KMS-11 (cell line): ENCODE data around the gene CNTLN.
"Not testable (repeated sequence)": the region's sequence is repeated elsewhere in the genome, so short reads cannot be mapped to it uniquely, and the experiment has no call there.

Experiments used
- H2AFZ ChIP-seq: fragments of 200-600 bp; sonication (generic); 2 replicates; pipeline ENCODE4 v1.6.1; 2016; ENCODE audit warnings: antibody characterized with exemption, mixed run types, low read depth
- H3K27ac ChIP-seq: fragments of 200-600 bp; sonication (generic); 2 replicates; pipeline ENCODE4 v1.6.1; 2016; ENCODE audit warnings: mild to moderate bottlenecking, mixed run types
- H3K27me3 ChIP-seq: fragments of 200-600 bp; sonication (generic); 2 replicates; pipeline ENCODE4 v1.6.1; 2017; ENCODE audit warnings: mild to moderate bottlenecking, low read depth, mixed run types, moderate library complexity; ENCODE audit not compliant: insufficient read depth
- H3K36me3 ChIP-seq: fragments of 200-600 bp; sonication (generic); 2 replicates; pipeline ENCODE4 v1.6.1; 2017; ENCODE audit warnings: mild to moderate bottlenecking, mixed run types; ENCODE audit not compliant: insufficient read depth
- H3K4me1 ChIP-seq: fragments of 200-600 bp; sonication (generic); 2 replicates; pipeline ENCODE4 v1.6.1; 2016; ENCODE audit warnings: mild to moderate bottlenecking, low read depth, mixed run types; ENCODE audit not compliant: poor library complexity, severe bottlenecking
- H3K4me2 ChIP-seq: fragments of 200-600 bp; sonication (generic); 2 replicates; pipeline ENCODE4 v1.7.0; 2016; ENCODE audit warnings: mild to moderate bottlenecking, mixed run types
- H3K4me3 ChIP-seq: fragments of 200-600 bp; sonication (generic); IDR thresholded peaks from 2 replicates; pipeline ENCODE4 v1.6.1; 2017; ENCODE audit warnings: low read depth, low read length, mixed read lengths; ENCODE audit not compliant: insufficient read depth
- H3K79me2 ChIP-seq: fragments of 200-600 bp; sonication (generic); 2 replicates; pipeline ENCODE4 v1.6.1; 2016; ENCODE audit warnings: low read depth, mixed run types; ENCODE audit not compliant: insufficient read depth
- H3K9ac ChIP-seq: fragments of 200-600 bp; sonication (generic); 2 replicates; pipeline ENCODE4 v1.6.1; 2016; ENCODE audit warnings: mild to moderate bottlenecking, mixed run types
- H4K20me1 ChIP-seq: fragments of 200-600 bp; sonication (generic); 2 replicates; pipeline ENCODE4 v1.6.1; 2016; ENCODE audit warnings: mild to moderate bottlenecking, mixed run types; ENCODE audit not compliant: insufficient read depth
- CTCF ChIP-seq: fragments of 200-600 bp; sonication (generic); conservative IDR thresholded peaks from 2 replicates; pipeline ENCODE4 v1.6.1; 2017; ENCODE audit warnings: low read depth, mild to moderate bottlenecking, antibody characterized with exemption, low read length, moderate library complexity, mixed read lengths

The CNTLN gene

GRCh38 chr9:17380126-17380861 lies 245.5 kb downstream of the CNTLN start:
- Histone ChIP-seq H4K20me1 (no peaks in the 10 kb centered on the region), H3K4me2 (no peak overlapping the region), H3K36me3 (no peaks in the 10 kb centered on the region), H3K4me1 (no peaks in the 10 kb centered on the region), H3K27ac (no peak overlapping the region), H3K79me2 (no peaks in the 10 kb centered on the region), H3K27me3 (no peaks in the 10 kb centered on the region), H2AFZ (no peak overlapping the region), H3K9ac (no peak overlapping the region), H3K4me3 (no peak overlapping the region)
- TF ChIP-seq CTCF, result no peak

DNA sequence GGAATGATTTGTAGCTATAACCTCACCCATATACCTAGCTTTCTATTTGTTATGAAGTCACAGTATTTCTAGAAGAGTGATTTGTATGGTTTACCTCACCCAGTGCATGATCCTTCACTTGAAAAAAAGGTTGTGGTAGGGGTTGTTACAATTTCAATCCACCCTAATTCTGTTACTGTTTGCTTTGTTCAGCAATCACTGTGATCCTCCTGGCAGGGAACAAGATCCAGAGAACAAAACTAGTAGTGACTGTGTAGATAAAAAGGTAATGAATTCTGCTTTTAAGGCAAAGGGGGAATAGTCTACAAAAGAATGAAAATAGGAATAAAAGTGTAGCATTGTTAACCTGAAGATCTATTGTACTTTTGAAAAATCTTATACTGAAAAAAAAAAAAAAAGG lies 252.7 kb downstream of the CNTLN start:
- Histone ChIP-seq H3K27ac (no peak overlapping the region), H3K4me3 (no peak overlapping the region), H3K4me1 (no peaks in the 10 kb centered on the region), H3K27me3 (no peaks in the 10 kb centered on the region), H3K79me2 (no peaks in the 10 kb centered on the region), H2AFZ (no peak overlapping the region), H3K36me3 (no peaks in the 10 kb centered on the region), H4K20me1 (no peaks in the 10 kb centered on the region), H3K4me2 (no peak overlapping the region), H3K9ac (no peak overlapping the region)
- no peak for TF ChIP-seq CTCF

DNA sequence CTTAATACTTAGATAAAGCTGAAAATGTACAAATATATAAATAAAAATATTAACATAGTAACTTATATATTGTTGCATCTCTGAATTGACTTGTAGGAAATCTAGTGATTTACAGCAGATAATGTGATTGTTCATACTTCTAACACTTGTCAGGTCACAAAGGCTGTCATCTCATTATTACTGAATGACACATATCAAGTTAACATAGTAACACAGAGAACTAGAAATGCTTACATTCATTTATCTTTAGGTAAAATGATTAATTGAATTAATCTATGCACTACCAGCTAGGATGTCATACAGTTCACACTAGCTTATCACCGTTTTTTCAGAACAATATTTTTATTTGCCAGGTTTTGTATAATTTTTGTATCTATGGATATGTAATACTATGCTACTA lies 254.2 kb downstream of the CNTLN start:
- H2AFZ ChIP-seq, result no peak overlapping the region
- no peaks in the 10 kb centered on the region for H3K36me3 ChIP-seq
- no peak overlapping the region for H3K4me3 ChIP-seq
- TF ChIP-seq CTCF, result no peak
- no peak overlapping the region for H3K9ac ChIP-seq
- no peaks in the 10 kb centered on the region for H3K4me1 ChIP-seq
- no peaks in the 10 kb centered on the region for H4K20me1 ChIP-seq
- no peak overlapping the region for H3K27ac ChIP-seq
- no peaks in the 10 kb centered on the region for H3K79me2 ChIP-seq
- no peak overlapping the region for H3K4me2 ChIP-seq
- no peaks in the 10 kb centered on the region for H3K27me3 ChIP-seq

DNA sequence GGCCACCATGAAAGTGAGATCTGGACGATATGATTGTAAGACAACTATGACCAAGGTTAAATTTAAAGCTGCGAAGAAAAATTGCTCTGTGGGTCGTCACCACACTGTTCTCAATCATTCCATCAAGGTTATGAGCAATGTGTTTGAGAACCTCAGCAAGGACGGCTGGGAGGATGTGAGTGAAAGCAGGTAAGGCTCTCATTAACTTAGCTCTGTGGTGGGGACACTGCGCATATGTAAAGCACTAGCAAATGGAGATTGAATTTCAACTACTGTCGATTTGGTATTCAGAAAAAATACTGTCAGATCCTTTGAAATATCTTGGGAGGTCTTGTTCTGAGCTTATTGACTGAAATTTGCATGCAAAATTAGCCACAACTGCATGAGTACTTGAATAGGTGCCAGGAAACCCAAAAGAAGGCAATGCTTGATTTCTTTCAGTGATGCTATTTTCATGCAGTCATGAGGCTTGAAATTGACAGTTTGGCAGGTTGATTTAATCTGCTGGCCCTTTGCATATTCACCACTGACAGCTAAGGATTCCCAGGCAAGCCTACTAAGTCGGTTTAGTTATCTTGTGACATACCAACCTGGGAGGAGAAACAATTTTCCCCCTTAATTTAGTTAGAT lies 260.2 kb downstream of the CNTLN start:
- Histone ChIP-seq H3K27me3 (no peaks in the 10 kb centered on the region), H3K79me2 (no peaks in the 10 kb centered on the region), H3K4me3 (no peak overlapping the region), H3K36me3 (no peaks in the 10 kb centered on the region), H4K20me1 (no peaks in the 10 kb centered on the region), H2AFZ (no peak overlapping the region), H3K27ac (no peak overlapping the region), H3K4me1 (no peaks in the 10 kb centered on the region), H3K4me2 (no peak overlapping the region), H3K9ac (no peak overlapping the region)
- TF ChIP-seq CTCF, result no peak

DNA sequence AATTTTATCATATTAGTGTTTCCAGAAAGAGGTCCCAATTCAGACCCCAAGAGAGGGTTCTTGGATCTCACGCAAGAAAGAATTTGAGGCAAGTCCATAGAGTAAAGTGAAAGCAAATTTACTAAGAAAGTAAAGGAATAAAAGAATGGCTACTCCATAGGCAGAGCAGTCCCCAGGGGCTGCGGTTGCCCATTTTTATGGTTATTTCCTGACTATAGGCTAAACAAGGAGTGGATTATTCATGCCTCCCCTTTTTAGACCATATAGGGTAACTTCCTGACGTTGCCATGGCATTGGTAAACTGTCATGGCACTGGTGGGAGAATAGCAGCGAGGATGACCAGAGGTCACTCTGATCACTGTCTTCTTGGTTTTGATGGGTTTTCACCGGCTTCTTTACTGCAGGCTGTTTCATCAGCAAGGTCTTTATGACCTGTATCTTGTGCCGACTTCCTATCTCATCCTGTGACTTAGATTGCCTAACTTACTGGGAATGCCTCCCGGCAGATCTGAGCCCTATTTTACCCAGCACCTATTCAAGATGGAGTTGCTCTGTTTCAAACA lies 262.4 kb downstream of the CNTLN start:
- H3K27ac ChIP-seq, H3K27me3 ChIP-seq, H3K9ac ChIP-seq, H3K4me3 ChIP-seq, H3K79me2 ChIP-seq, H2AFZ ChIP-seq, H3K36me3 ChIP-seq, H3K4me2 ChIP-seq, H4K20me1 ChIP-seq, H3K4me1 ChIP-seq: not testable (repeated sequence)
